HG03565 (cell line): ENCODE results near the gene LGI4.
"Not testable (repeated sequence)": the region's sequence is repeated elsewhere in the genome, so short reads cannot be mapped to it uniquely, and the experiment has no call there.

Experiments
- ATAC-seq: cut with Tn5 transposase; IDR thresholded peaks from one replicate; pipeline ENCODE4 v1.9.1; 2021; ENCODE audit warnings: mild to moderate bottlenecking, moderate library complexity; ENCODE audit not compliant: unreplicated experiment

LGI4 gene

DNA sequence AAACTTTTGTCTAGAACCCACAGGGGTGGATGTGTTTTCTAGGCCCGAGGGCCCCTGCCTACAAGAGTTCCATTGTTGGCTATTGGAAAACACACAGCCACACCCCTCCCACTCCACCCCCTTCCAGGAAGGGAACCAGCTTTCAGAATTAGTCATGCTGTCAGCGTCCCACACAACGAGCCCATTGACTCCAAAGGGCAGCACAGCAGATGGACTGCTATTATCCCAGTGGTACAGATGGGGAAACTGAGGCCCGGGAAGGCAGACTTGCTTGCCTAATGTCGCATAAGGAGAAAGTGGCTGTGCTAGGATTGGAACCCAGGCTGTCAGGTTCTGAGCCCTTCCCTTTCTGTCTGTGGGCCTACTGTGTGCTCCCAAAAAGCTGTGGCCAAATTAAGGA lies 27.3 kb downstream of the LGI4 start:
- no peak for ATAC-seq

DNA sequence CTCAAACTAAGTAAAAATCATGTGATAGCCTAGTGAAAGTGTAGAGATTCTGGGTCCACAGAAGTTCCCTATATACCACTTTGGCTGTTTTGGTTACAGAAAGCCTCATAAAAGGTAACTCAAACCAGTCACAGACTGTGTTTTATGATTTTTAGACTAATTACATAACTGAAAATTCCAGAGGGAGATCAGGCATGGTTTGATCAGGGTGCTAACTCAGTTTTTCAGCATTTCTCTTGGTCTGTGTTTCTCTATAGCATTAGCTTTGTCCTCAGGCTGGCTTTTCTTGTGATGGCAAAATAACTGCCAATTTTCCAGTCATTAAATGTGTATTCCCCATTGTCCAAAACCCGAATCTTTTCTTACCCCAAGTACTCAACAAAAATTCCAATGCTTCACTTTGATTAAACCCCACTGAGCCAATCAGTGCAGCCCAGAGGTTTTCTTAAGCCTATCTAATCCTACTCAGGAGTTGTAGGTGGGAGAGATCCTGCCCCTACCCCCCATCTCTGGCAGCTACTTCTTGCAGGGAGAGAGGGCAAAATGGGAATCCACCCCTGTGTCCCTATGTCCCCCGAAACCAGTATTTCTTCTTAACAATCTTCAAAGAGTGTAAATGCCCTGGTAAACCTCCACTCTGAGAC lies 27.8 kb downstream of the LGI4 start:
- ATAC-seq: no peak

DNA sequence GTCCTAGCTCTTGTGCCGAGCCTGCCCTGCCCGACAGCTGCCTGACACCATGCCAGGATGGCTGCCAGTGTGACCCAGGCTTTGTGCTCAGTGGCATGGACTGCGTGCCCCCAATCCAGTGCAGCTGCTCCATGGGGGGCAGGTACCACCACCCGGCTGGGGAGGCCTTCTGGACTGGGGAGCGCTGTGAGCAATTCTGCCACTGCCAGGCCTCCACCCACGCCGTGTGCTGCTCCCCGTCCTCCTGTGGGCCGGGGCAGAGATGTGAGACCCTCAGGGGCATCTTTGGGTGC lies 28.6 kb downstream of the LGI4 start:
- ATAC-seq: no peak

DNA sequence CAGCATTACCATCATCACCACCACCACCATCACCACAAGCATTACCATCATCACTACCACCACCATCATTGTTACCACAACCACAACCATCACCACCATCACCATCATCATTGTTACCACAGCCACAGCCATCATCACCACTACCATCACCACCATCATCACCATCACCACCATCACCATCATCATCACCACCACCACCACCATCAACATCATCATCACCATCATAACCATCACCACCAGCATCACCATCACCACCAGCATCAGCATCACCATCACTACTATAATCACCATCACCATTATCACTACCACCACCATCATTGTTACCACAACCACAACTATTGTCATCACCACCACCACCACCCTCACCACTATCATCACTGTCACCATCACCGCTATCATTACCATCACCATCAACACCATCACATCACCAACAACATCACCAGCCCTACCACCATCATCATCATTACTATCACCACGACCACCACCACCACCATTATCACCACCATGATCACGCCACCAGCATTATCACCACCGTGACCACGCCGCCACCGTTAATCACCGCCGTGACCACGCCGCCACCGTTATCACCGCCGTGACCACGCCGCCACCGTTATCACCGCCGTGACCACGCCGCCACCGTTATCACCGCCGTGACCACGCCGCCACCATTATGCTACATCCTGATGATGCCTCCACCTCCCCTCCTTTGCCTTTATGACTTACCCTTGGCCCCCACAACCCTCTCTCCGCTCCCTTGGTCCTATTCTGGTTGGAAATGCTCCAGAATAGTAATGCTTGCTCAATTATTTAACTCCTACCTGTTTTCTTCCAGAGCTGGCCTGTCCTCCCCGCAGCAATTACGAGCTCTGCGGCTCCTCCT lies 29.2 kb downstream of the LGI4 start:
- ATAC-seq: no peak

DNA sequence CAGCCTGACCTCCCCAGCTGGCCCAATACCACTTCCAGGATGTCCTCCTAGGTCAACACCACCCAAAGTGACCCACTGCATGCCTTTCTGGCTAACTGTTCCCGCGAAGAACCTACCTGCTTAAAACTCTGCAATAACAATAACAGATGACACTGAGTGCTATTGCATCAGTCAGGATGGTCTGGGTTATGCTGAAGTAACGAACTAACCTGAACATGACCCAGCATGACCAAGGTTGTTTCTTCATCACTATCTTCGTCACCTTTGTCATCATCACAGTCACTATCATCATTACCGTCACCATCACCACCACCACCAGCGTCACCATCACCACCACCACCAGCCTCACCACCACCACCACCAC lies 29.8 kb downstream of the LGI4 start:
- ATAC-seq: no peak

DNA sequence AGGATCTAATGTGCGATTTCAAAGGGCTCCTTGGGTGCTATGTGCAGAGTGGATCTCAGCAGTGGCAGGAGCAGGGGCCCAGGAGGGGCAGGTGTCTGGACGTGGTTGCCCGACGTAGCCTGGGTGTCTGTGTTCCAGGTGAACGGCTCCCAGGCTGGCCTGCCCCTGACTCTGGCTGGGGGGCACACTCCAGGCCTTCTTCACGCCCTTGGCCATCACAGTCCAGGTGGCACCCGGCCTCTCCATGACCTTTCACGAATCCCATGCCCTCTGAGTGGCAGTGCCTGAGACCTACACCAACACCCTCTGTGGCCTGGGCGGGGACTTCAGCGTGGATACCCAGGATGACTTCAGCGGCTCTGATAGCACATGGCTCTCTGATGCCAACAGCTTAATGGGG lies 30.5 kb downstream of the LGI4 start:
- no peak for ATAC-seq

DNA sequence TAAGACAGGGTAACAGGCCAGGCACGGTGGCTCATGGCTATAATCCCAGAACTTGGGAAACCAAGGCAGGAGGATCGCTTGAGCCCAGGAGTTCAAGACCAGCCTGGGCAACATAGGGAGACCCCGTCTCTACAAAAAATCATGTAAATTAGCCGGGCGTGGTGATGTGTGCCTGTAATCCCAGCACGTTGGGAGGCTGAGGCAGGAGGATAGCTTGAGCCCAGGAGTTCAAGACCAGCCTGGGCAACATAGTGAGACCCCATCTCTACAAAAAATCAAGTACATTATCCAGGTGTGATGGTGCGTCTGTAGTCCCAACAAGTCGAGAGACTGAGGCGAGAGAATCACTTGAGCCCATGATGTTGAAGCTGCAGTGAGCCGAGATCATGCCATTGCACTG lies 31.2 kb downstream of the LGI4 start:
- not testable (repeated sequence) for ATAC-seq

DNA sequence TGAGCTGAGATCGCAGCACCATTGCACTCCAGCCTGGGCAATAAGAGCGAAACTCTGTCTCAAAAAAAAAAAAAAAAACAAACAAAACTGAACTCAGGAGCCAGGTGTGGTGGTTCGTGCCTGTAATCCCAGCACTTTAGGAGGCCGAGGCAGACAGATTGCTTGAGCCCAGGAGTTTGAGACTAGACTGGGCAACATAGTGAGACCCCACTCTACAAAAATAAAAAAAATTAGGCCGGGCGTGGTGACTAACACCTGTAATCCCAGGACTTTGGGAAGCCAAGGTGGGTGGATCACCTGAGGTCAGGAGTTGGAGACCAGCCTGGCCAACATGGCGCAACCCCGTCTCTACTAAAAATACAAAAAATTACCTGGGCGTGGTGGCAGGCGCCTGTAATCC lies 32.9 kb downstream of the LGI4 start:
- ATAC-seq: not testable (repeated sequence)

DNA sequence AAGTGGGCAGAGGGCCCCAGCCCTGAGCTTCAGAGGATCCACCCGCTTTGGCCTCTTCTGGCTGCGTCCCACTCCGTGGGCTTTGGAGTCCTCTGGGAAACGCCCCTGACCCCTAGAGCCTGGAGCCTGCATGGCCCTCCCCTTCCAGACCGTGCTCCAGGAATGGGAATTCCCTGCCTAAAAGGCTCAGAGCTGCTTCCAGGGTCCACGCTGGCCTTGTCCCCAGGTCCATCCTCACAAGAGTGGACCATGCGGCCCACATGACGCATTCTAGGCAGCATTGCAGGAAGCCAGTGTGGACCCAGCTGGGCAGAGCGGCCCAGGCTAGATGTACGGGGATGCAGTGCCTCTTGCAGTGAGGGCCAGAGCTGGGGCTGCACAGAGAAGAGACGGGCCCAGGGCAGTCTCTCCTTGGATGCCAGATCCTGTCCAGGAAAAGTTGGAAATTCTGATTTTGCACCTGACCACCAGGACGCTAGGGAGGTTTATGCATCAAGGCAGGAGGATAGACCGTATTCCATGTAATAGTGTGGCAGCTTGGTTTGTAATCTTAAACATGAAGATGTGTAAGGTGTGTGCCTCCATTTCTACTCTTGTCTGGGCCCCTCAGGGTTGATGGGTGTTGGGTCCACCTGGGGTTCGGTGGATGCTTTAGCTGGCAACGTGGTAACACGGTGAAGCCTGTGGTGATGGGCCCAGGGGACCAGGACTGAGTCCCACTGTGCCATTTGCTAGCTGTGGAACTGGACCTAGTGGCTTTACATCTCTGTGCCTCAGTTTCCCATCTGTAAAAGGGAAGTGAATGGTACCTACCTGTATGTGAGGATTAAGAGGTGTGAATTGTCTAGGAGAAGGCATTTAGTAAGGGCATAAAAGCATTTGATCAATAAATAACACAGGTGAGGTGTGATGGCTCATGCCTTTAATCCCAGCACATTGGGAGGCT lies 34.0 kb downstream of the LGI4 start:
- no peak for ATAC-seq

DNA sequence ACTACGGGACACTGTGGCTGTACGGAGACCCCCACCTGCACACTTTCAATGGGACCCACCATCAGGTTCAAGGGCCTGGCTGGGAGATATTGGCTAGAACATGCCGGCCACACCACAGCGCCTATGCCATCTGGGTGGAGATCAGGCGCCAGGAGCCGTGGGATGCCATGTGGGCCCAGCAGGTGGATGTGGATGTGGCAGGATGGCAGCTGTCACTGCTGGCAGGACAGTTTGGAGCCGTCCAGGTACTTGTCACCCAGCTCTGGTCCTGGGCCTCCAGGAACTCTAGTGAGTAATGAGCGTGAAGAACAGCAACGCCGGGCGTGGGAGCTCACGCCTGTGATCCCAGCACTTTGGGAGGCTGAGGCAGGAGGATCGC lies 35.0 kb downstream of the LGI4 start:
- no peak for ATAC-seq

DNA sequence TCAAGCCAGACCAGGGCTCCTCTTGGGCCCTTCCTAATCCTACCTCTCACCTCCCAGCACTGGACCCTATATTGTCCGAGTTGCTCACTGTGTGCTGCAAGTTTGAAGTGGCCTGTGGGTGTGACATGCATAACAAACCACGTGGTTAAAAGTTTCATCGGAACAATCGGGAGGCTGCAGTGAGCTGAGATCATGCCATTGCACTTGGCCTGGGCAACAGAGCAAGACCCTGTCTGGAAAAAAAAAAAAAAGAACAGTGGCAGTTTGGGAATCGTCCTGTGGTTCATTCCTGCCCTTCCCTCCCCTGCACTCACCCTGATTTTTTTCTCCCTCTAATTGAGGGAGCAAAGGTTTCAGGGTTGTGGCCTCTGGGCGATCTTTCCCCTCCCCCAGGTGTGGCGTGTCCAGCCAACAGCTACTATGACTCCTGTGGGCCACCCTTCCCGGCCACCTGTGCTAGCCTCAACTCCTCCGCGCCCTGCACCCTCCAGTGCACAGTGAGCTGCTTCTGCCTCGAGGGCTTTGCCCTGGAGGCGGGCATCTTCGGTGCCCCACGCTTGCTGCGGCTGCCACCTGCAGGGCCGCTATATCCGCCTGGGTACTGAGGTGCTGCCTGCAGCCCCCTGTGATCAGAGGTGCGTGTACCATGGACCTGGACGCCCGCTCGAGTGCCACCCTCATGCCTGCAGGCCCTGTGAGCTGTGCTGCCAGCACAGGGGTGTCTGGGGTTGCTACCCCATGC lies 35.5 kb downstream of the LGI4 start:
- no peak for ATAC-seq

DNA sequence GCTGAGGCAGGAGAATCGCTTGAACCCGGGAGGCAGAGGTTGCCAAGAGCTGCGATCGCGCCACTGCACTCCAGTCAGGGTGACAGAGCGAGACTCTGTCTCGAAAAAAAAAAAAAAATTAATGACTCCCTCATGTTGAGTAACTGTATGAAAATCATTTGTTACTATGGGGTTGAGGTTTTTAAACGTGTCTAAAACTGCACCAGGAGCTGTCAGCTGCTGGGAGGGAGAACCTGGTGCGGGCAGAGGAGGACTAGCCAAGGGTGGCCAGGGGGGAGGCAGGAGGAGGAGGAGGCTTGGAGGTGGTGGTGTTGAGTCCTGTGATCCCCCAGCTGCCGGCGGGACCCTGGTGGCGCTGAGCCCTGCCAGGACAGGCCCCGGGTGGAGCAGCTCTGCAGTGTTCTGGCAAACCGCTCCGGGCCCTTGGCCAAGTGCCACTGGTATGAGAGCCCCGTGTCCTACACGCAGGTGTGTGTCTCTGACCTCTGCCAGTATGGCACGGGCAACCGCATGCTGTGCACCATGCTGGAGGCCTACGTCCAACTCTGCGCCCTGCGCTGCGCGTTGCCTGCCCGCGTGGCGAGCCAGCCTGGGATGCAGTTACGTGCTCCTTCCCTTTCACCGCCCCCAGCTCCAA lies 36.3 kb downstream of the LGI4 start:
- ATAC-seq: no peak

DNA sequence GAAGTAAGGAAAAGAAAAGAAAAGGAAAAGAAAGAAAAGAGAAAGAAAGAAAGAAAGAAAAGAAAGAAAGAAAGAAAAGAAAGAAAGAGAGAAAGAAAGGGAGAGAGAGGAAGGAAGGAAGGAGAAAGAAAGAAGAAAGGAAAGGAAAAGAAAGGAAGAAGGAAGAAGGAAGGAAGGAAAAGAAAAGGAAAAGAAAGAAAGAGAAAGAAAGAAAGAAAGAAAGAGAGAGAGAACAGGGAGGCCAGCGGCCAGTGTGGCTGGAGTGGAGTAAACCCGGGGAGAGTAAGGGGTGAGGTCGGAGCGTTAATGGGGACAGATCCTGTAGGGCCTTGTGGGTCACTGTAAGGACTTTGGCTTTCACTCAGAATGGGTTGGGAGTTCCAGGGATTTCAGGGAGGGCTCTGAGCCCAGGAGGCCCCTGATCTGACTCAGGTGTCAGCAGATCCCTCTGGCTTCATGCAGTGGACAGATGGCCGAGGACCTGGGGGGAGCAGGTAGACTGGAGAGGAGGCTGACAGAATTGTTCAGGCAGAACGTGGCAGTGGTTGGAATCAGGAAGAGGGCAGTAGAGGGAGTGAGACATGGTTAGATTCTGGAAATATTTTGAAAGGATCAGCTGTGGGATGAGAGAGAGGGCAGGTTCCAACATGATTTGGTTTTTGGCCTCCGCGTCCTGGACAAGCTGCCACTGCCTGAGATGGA lies 39.0 kb downstream of the LGI4 start:
- no peak for ATAC-seq

DNA sequence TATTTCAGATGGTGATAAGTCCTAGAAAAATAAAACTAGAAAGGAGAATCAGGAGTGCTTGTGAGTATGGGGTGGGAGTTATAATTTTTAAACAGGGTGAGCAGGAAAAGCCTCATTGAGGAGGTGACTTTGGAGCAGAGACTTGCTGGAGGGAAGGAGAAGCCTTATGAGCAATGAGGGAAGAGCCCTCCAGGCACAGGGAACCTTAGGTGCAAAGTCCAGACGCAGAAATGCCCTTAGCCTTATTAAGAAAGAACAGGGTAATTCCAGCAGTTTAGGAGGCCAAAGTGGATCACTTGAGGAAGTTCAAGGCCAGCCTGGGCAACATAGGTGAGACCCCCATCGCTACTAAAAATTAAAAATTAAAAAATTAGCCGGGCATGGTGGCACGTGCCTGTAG lies 40.2 kb downstream of the LGI4 start:
- ATAC-seq: no peak

DNA sequence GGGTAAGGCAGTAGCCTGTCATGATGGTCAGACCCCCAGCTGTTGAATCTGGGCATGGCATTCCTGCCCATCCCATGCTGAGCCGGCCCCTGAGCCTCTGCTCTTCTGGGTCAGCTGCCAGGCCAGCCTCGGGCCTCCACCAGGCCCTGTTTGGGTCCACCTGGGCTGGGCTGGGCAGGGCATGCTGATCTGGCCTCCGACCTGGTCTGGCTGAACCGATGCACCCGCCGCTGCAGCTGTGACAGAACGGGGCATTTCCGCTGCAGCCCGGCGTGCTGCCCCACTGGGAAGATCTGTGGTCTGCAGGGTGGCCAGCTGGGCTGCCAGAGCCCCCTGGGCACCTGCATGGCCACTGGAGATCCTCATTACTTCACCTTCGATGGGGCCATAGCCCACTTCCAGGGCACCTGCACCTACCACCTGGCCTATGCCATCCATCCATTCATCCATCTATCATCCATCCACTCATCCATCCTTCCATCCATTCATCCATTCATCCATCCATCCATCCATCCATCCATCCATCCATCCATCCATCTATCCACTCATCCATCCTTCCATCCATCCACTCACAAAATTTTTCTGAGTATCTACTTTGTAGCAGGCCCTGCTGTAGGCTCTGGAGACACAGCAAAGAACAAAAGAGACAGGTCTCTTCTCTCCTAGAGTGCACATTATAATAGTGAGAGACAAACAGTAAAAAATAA lies 40.8 kb downstream of the LGI4 start:
- no peak for ATAC-seq

DNA sequence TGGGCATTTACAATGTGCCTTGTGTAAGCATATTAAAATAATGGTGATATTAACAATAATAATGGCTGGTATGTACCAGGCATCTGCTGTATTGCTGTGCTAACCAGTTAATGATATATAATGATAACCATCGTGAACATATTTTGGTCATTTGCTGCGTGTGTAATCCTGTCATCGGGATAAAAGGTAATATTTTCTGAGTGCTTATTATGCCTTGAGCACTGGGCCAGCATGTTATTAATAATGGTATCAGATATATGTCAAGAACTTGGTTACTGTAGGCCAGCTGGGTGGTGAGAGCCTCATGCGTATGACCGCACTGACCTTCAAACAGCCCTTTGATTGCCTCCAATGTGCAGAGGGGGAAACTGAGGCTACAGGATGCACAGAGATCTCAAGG lies 41.4 kb downstream of the LGI4 start:
- no peak for ATAC-seq

DNA sequence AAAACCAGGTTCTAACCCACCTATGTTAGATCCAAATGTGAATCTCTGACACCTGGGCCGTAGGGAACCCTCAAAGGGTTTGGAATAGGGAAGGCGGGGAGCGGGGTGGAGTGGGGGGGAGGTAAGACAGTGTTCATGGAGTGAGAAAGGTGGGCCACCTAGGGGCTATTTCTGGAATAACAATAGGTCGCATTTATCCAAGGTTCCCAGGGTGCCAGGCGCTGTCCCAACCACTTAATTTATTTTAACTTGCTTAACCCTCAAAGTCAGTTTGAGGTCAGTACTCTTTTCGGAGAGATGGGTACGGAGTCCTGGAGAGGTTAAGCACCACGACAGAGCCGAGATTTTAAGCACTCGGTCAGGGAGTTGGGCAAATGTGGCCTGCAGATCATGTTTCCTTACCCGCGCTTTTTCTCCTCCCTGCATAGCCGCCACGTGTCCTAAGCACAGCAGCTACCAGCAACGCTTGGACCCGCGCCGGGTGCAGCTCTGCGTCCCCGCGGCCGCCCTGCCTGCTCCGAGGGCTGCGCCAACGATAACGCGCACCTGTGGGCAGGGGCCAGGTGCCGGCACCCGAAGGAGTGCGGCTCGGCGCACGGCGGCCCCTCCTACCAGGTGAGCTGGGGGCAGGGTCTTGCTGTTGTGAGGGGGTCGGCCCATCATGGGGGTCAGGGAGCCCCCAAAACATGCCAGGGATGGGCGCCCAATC lies 44.2 kb downstream of the LGI4 start:
- no peak for ATAC-seq

DNA sequence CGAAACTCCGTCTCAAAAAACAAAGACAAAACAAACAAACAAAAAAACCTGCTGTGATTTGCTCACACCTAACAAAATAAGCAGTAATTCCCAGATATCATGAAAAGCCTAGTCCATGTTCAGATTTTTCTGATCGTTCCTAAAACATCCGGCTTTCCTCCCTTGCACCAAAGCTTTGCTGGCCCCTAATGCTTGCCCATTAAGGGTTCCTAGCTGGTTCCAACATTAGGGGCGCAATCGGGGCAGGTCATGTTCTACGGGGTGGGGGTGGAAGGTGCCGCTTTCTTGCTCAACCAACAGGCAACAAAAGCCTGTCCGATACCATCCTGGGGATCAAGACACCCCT lies 44.7 kb downstream of the LGI4 start:
- no peak for ATAC-seq

DNA sequence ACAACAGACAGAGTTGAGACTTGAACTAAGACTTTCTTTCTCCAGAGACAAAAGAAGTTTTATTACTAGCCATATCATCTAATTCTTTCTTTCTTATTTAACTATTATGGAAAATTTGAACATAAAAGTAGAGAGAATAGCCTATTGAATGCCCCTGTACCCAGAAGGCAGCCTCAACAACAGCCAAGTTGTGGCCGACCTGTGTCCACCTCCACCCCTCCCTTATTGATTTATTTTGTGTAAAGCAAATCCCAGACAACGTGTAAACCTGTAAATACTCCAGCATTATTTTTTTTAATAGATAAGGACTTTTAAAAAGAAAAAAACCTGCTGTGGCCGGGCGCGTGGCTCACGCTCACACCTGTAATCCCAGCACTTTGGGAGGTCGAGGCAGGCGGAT lies 45.3 kb downstream of the LGI4 start:
- ATAC-seq: no peak
